Skin epidermis (tissue), 12 donors: ENCODE results near the gene OR13C5.
"Not testable (repeated sequence)": the region's sequence is repeated elsewhere in the genome, so short reads cannot be mapped to it uniquely, and the experiment has no call there.

Experiments used
- H3K27ac ChIP-seq, 21 experiments: fragments of 200-600 bp; sonication (generic) in 11 of 21; one replicate each; pipeline ENCODE4 v1.5.0; 2020; ENCODE audit warnings: mild to moderate bottlenecking in 3 of 21, inconsistent platforms in 2 of 21, moderate library complexity in 2 of 21
- H3K4me3 ChIP-seq, 7 experiments: fragments of 200-600 bp; sonication (generic) in 2 of 7; one replicate each; pipeline ENCODE4 v1.5.0; 2020; ENCODE audit warnings: inconsistent platforms in 2 of 7, mild to moderate bottlenecking in 2 of 7, moderate library complexity in 1 of 7

OR13C5 gene

GRCh38 chr9:104599313-104599712, at the start of gene OR13C5:
Gene OR13C5 (minus strand): TSS chr9:104599413. CDS start chr9:104599413, 0 bp downstream.
- not testable (repeated sequence) for H3K27ac ChIP-seq, H3K4me3 ChIP-seq

GRCh38 chr9:104635456-104635855, 36.2 kb upstream of the OR13C5 start:
- H3K4me3 ChIP-seq = no peak overlapping the region
- no peak overlapping the region for H3K27ac ChIP-seq

GRCh38 chr9:104633976-104634520, 34.8 kb upstream of the OR13C5 start:
- Histone ChIP-seq H3K27ac (no peak overlapping the region), H3K4me3 (no peak overlapping the region)

- not testable (repeated sequence) for H3K4me3 ChIP-seq, H3K27ac ChIP-seq
Measured at GRCh38 chr9:104625964-104626363, 26.8 kb upstream of the OR13C5 start.

GRCh38 chr9:104618104-104618503, 18.9 kb upstream of the OR13C5 start, which contains the start of gene OR13C9:
Gene OR13C9 (minus strand): TSS chr9:104618204. CDS start chr9:104618204, 0 bp downstream.
- no peak within 1 kb of the TSS for H3K4me3 ChIP-seq

GRCh38 chr9:104617418-104617817, 18.2 kb upstream of the OR13C5 start:
- no peak overlapping the region for H3K4me3 ChIP-seq
- H3K27ac ChIP-seq = no peak overlapping the region

More at GRCh38 chr9:104618104-104618503, 18.9 kb upstream of the OR13C5 start, which contains the start of gene OR13C9:
- H3K27ac ChIP-seq = no peak within 1 kb of the TSS

GRCh38 chr9:104611213-104611612, 12.0 kb upstream of the OR13C5 start:
- H3K4me3 ChIP-seq = no peak overlapping the region
- no peak overlapping the region for H3K27ac ChIP-seq

- no peak overlapping the region for H3K27ac ChIP-seq
- no peak overlapping the region for H3K4me3 ChIP-seq
Measured at GRCh38 chr9:104608336-104608735, 9.1 kb upstream of the OR13C5 start.

GRCh38 chr9:104606152-104606551, 6.9 kb upstream of the OR13C5 start:
- H3K4me3 ChIP-seq = no peak overlapping the region

GRCh38 chr9:104605527-104605926, 6.3 kb upstream of the OR13C5 start, which contains the start of gene OR13C2:
Gene OR13C2 (minus strand): TSS chr9:104605627. CDS start chr9:104605627, 0 bp downstream.
- H3K27ac ChIP-seq, H3K4me3 ChIP-seq: not testable (repeated sequence)

More at GRCh38 chr9:104606152-104606551, 6.9 kb upstream of the OR13C5 start:
- no peak overlapping the region for H3K27ac ChIP-seq

GRCh38 chr9:104604801-104605200, 5.6 kb upstream of the OR13C5 start:
- no peak overlapping the region for H3K27ac ChIP-seq
- H3K4me3 ChIP-seq = no peak overlapping the region

- not testable (repeated sequence) for H3K4me3 ChIP-seq, H3K27ac ChIP-seq
Measured at GRCh38 chr9:104598749-104599148, 464 bp downstream of the OR13C5 start.

GRCh38 chr9:104589626-104590025, 9.6 kb downstream of the OR13C5 start:
- Histone ChIP-seq H3K27ac (no peak overlapping the region), H3K4me3 (no peak overlapping the region)

GRCh38 chr9:104586496-104587180, 12.6 kb downstream of the OR13C5 start:
- Histone ChIP-seq H3K4me3 (no peak overlapping the region), H3K27ac (no peak overlapping the region)

GRCh38 chr9:104580562-104580961, 18.7 kb downstream of the OR13C5 start:
- no peak overlapping the region for H3K27ac ChIP-seq
- H3K4me3 ChIP-seq = no peak overlapping the region

GRCh38 chr9:104577263-104577662, 21.9 kb downstream of the OR13C5 start:
- Histone ChIP-seq H3K4me3 (no peak overlapping the region), H3K27ac (no peak overlapping the region)

GRCh38 chr9:104575456-104575855, 23.8 kb downstream of the OR13C5 start:
- no peak overlapping the region for H3K27ac ChIP-seq
- no peak overlapping the region for H3K4me3 ChIP-seq

- no peak overlapping the region for H3K27ac ChIP-seq
- H3K4me3 ChIP-seq = no peak overlapping the region
Measured at GRCh38 chr9:104572612-104573011, 26.6 kb downstream of the OR13C5 start.

- H3K4me3 ChIP-seq = no peak within 1 kb of the TSS
- no peak within 1 kb of the TSS for H3K27ac ChIP-seq
Measured at GRCh38 chr9:104568868-104569267, 30.3 kb downstream of the OR13C5 start, which contains the start of gene OR13C8. Gene OR13C8 (plus strand): TSS chr9:104569168. CDS start chr9:104569168, 0 bp downstream.

GRCh38 chr9:104564358-104564757, 34.9 kb downstream of the OR13C5 start:
- Histone ChIP-seq H3K4me3 (no peak overlapping the region), H3K27ac (no peak overlapping the region)
